ENCODE measurements around the gene C14orf119.
"Not testable (repeated sequence)": the region's sequence is repeated elsewhere in the genome, so short reads cannot be mapped to it uniquely, and the experiment has no call there.

C14orf119 gene

GRCh38 chr14:23104591-23105347, 9.5 kb downstream of the C14orf119 start, which contains the start of gene CIROP:
TSS of gene CIROP (minus strand) at chr14:23104989. CDS start at chr14:23104920, 69 bp downstream.
- FAIRE-seq, result no peak
- DNase-seq (ENCODE audit: insufficient read length), result no peak
- TF ChIP-seq TAF1 (IDR thresholded peaks at IDR 0.05; ENCODE audit: borderline replicate concordance, low read depth, low read length), result no peak
- no peak for TF ChIP-seq POLR2A (IDR thresholded peaks at IDR 0.05; ENCODE audit: low read depth, low read length)
- no peak for TF ChIP-seq POLR2AphosphoS5 (IDR thresholded peaks at IDR 0.05; ENCODE audit: low read depth, low read length)

GRCh38 chr14:23105348-23105824, 10.1 kb downstream of the C14orf119 start:
- DNase-seq (ENCODE audit: insufficient read length) (no peak), FAIRE-seq (no peak)
- TF ChIP-seq POLR2A (IDR thresholded peaks at IDR 0.05; ENCODE audit: low read depth, low read length) (no peak), POLR2AphosphoS5 (IDR thresholded peaks at IDR 0.05; ENCODE audit: low read depth, low read length) (no peak)

- DNase-seq (ENCODE audit: insufficient read length) (no peak), FAIRE-seq (no peak)
- TF ChIP-seq POLR2A (IDR thresholded peaks at IDR 0.05; ENCODE audit: low read depth, low read length) (no peak), POLR2AphosphoS5 (IDR thresholded peaks at IDR 0.05; ENCODE audit: low read depth, low read length) (no peak), TAF1 (IDR thresholded peaks at IDR 0.05; ENCODE audit: borderline replicate concordance, low read depth, low read length) (no peak)
These were observed 11.4 kb downstream of the C14orf119 start for GRCh38 chr14:23106747-23107045.

GRCh38 chr14:23107620-23108019, 12.3 kb downstream of the C14orf119 start:
- not testable (repeated sequence) for FAIRE-seq; DNase-seq (ENCODE audit: insufficient read length)

GRCh38 chr14:23108169-23108568, 12.9 kb downstream of the C14orf119 start:
- not testable (repeated sequence) for DNase-seq (ENCODE audit: insufficient read length); FAIRE-seq

GRCh38 chr14:23109769-23110168, 14.5 kb downstream of the C14orf119 start:
- FAIRE-seq, result no peak
- TF ChIP-seq POLR2AphosphoS5 (IDR thresholded peaks at IDR 0.05; ENCODE audit: low read depth, low read length) (no peak), POLR2A (IDR thresholded peaks at IDR 0.05; ENCODE audit: low read depth, low read length) (no peak), TAF1 (IDR thresholded peaks at IDR 0.05; ENCODE audit: borderline replicate concordance, low read depth, low read length) (no peak)
- DNase-seq (ENCODE audit: insufficient read length), result no peak

GRCh38 chr14:23110579-23111365, 15.5 kb downstream of the C14orf119 start:
- DNase-seq (ENCODE audit: insufficient read length) (no peak), FAIRE-seq (no peak)
- TF ChIP-seq TAF1 (IDR thresholded peaks at IDR 0.05; ENCODE audit: borderline replicate concordance, low read depth, low read length), result no peak
- no peak for TF ChIP-seq POLR2A (IDR thresholded peaks at IDR 0.05; ENCODE audit: low read depth, low read length)
- no peak for TF ChIP-seq POLR2AphosphoS5 (IDR thresholded peaks at IDR 0.05; ENCODE audit: low read depth, low read length)

- TF ChIP-seq POLR2AphosphoS5 (IDR thresholded peaks at IDR 0.05; ENCODE audit: low read depth, low read length) (no peak), TAF1 (IDR thresholded peaks at IDR 0.05; ENCODE audit: borderline replicate concordance, low read depth, low read length) (no peak), POLR2A (IDR thresholded peaks at IDR 0.05; ENCODE audit: low read depth, low read length) (no peak)
- FAIRE-seq (no peak), DNase-seq (ENCODE audit: insufficient read length) (no peak)
These were observed 17.3 kb downstream of the C14orf119 start for GRCh38 chr14:23112359-23113178.

- TF ChIP-seq POLR2A (IDR thresholded peaks at IDR 0.05; ENCODE audit: low read depth, low read length), result no peak
- TF ChIP-seq POLR2AphosphoS5 (IDR thresholded peaks at IDR 0.05; ENCODE audit: low read depth, low read length), result no peak
- no peak for TF ChIP-seq TAF1 (IDR thresholded peaks at IDR 0.05; ENCODE audit: borderline replicate concordance, low read depth, low read length)
- FAIRE-seq (no peak), DNase-seq (ENCODE audit: insufficient read length) (no peak)
These were observed 18.3 kb downstream of the C14orf119 start for GRCh38 chr14:23113431-23114119.

GRCh38 chr14:23114120-23114458, 18.8 kb downstream of the C14orf119 start:
- FAIRE-seq (no peak), DNase-seq (ENCODE audit: insufficient read length) (no peak)
- TF ChIP-seq TAF1 (IDR thresholded peaks at IDR 0.05; ENCODE audit: borderline replicate concordance, low read depth, low read length) (no peak), POLR2AphosphoS5 (IDR thresholded peaks at IDR 0.05; ENCODE audit: low read depth, low read length) (no peak), POLR2A (IDR thresholded peaks at IDR 0.05; ENCODE audit: low read depth, low read length) (no peak)

GRCh38 chr14:23114669-23115038, 19.3 kb downstream of the C14orf119 start:
- TF ChIP-seq TAF1 (IDR thresholded peaks at IDR 0.05; ENCODE audit: borderline replicate concordance, low read depth, low read length), result no peak
- no peak for TF ChIP-seq POLR2AphosphoS5 (IDR thresholded peaks at IDR 0.05; ENCODE audit: low read depth, low read length)
- no peak for TF ChIP-seq POLR2A (IDR thresholded peaks at IDR 0.05; ENCODE audit: low read depth, low read length)
- no peak for DNase-seq (ENCODE audit: insufficient read length)
- FAIRE-seq, result no peak
